Upper lobe of left lung (tissue), 4 donors: ENCODE data around the gene GRHL3.

Experiments used
- POLR2A ChIP-seq, 4 donors: fragments of 450-650 bp; IDR thresholded peaks; one replicate each; pipeline ENCODE4 v1.5.1; 2016 to 2017; ENCODE audit warnings: antibody characterized with exemption in 4 of 4, mild to moderate bottlenecking in 2 of 4
- TF ChIP-seq, protein P1 (sequence below), 6 experiments: fragments of 450-650 bp in 4 of 6; fragments of 200-600 bp in 2 of 6; sonication (generic) in 2 of 6; IDR thresholded peaks; one replicate each; pipeline ENCODE4 v1.5.1; 2016 to 2019; ENCODE audit warnings: antibody characterized with exemption in 6 of 6

GRCh38 chr1:24388331-24388885 is 69.3 kb downstream of the GRHL3 start:
- TF ChIP-seq, protein P1, sequence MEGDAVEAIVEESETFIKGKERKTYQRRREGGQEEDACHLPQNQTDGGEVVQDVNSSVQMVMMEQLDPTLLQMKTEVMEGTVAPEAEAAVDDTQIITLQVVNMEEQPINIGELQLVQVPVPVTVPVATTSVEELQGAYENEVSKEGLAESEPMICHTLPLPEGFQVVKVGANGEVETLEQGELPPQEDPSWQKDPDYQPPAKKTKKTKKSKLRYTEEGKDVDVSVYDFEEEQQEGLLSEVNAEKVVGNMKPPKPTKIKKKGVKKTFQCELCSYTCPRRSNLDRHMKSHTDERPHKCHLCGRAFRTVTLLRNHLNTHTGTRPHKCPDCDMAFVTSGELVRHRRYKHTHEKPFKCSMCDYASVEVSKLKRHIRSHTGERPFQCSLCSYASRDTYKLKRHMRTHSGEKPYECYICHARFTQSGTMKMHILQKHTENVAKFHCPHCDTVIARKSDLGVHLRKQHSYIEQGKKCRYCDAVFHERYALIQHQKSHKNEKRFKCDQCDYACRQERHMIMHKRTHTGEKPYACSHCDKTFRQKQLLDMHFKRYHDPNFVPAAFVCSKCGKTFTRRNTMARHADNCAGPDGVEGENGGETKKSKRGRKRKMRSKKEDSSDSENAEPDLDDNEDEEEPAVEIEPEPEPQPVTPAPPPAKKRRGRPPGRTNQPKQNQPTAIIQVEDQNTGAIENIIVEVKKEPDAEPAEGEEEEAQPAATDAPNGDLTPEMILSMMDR (IDR thresholded peaks at IDR 0.05): no peak
- TF ChIP-seq POLR2A (IDR thresholded peaks at IDR 0.05): no peak
